ENCODE measurements around the gene PAX8. TPM values are rescaled to one million over a fixed set of nuclear protein-coding genes. Genes with fewer than 3 reads are reported as not detected.
A peak's percentile ranks its signal among the peaks of the same experiment; 100 is the strongest.

PAX8 gene
- total and polyA plus RNA-seq, 2 of the 13 experiments (the other 11 are each of a cell fraction or from before 2014, with no cell fraction given), result 1.5 to 8.8 TPM

- TF ChIP-seq AHR (CRISPR knock-in tag; IDR thresholded peaks at IDR 0.05) (0 out of 2 replicates have a peak, but pooled peaks have one; percentile 23), ZBTB38 (CRISPR knock-in tag; IDR thresholded peaks at IDR 0.05) (peak; percentile 64), ZNF276 (CRISPR knock-in tag; IDR thresholded peaks at IDR 0.05; ENCODE audit: low read depth) (0 out of 2 replicates have a peak, but pooled peaks have one; percentile 49), MED1 (CRISPR knock-in tag; IDR thresholded peaks at IDR 0.05) (0 out of 2 replicates have a peak, but pooled peaks have one; percentile 22), ZNF263 (CRISPR knock-in tag; IDR thresholded peaks at IDR 0.05) (peak; percentile 59; the same call in 1 of the 2 replicates), BRCA1 (CRISPR knock-in tag; IDR thresholded peaks at IDR 0.05) (no peak), POGZ (CRISPR knock-in tag; IDR thresholded peaks at IDR 0.05) (peak; percentile 28; the same call in 1 of the 2 replicates), TEAD3 (CRISPR knock-in tag; optimal IDR thresholded peaks at IDR 0.05; ENCODE audit: borderline replicate concordance) (no peak), ZSCAN21 (CRISPR knock-in tag; IDR thresholded peaks at IDR 0.05; ENCODE audit: borderline replicate concordance) (0 out of 2 replicates have a peak, but pooled peaks have one; percentile 27), TIGD3 (CRISPR knock-in tag; IDR thresholded peaks at IDR 0.05; ENCODE audit: borderline replicate concordance) (0 out of 2 replicates have a peak, but pooled peaks have one; percentile 26), THAP9 (CRISPR knock-in tag; IDR thresholded peaks at IDR 0.05; ENCODE audit: borderline replicate concordance) (peak; percentile 21; the same call in 1 of the 2 replicates), GABPA (IDR thresholded peaks at IDR 0.05; ENCODE audit: low read depth, low read length) (peak; percentile 41), GABPA (CRISPR knock-in tag; IDR thresholded peaks at IDR 0.05; ENCODE audit: low read depth) (peak; percentile 57), ZFY (CRISPR knock-in tag; IDR thresholded peaks at IDR 0.05) (peak; percentile 55; the same call in 1 of the 2 replicates), ZNF20 (CRISPR knock-in tag; IDR thresholded peaks at IDR 0.05) (no peak), ETV5 (CRISPR knock-in tag; IDR thresholded peaks at IDR 0.05; ENCODE audit: borderline replicate concordance) (peak; percentile 65; the same call in 1 of the 2 replicates), MEIS2 (CRISPR knock-in tag; IDR thresholded peaks at IDR 0.05) (no peak), MAZ (IDR thresholded peaks at IDR 0.05; ENCODE audit: borderline replicate concordance, low read depth, low read length) (no peak), MAZ (CRISPR knock-in tag; IDR thresholded peaks at IDR 0.05; ENCODE audit: low read depth) (peak; percentile 18; the same call in 1 of the 2 replicates), LCORL (IDR thresholded peaks at IDR 0.05) (no peak), LCORL (CRISPR knock-in tag; IDR thresholded peaks at IDR 0.05) (peak; percentile 45; the same call in 1 of the 2 replicates), ZNF562 (CRISPR knock-in tag; IDR thresholded peaks at IDR 0.05; ENCODE audit: borderline replicate concordance) (no peak), BCL3 (CRISPR knock-in tag; IDR thresholded peaks at IDR 0.05) (0 out of 2 replicates have a peak, but pooled peaks have one; percentile 41)
Measured at GRCh38 chr2:113173542-113174375, 105.0 kb downstream of the PAX8 start, which contains the start of gene PSD4 (continued).
